Heart left ventricle (tissue), 16 donors: ENCODE measurements around the gene MED31. TPM values are rescaled to one million over a fixed set of nuclear protein-coding genes. Genes with fewer than 3 reads are reported as not detected.

Experiments
- ATAC-seq, 4 donors: fragments of 200-7000 bp; cut with Tn5 transposase; one replicate each; pipeline ENCODE4 v1.9.1; 2020 to 2022; ENCODE audit warnings: moderate library complexity in 4 of 4, mild to moderate bottlenecking in 3 of 4, moderate number of reproducible peaks in 1 of 4
- DNase-seq, 5 donors: peaks; one replicate each; pipeline ENCODE4 v3.0.0-alpha.2; 2020
- H3K27ac ChIP-seq, 12 donors: fragments of 200-600 bp; sonication (generic) in 4 of 12; one replicate each; pipeline versions ENCODE4 v1.5.0 to v1.8.0; 2016 to 2022; ENCODE audit warnings: mild to moderate bottlenecking in 2 of 12
- H3K27me3 ChIP-seq, 9 donors: fragments of 200-600 bp; sonication (generic) in 2 of 9; one replicate each; pipeline versions ENCODE4 v1.5.1 to v1.8.0; 2016 to 2022; ENCODE audit warnings: mild to moderate bottlenecking in 3 of 9
- H3K36me3 ChIP-seq, 9 donors: fragments of 200-600 bp; sonication (generic) in 2 of 9; one replicate each; pipeline versions ENCODE4 v1.5.0 to v1.8.0; 2018 to 2022; ENCODE audit warnings: mild to moderate bottlenecking in 2 of 9
- H3K4me1 ChIP-seq, 12 donors: fragments of 200-600 bp; sonication (generic) in 4 of 12; one replicate each; pipeline versions ENCODE4 v1.5.0 to v1.8.0; 2016 to 2022; ENCODE audit warnings: mild to moderate bottlenecking in 3 of 12
- H3K4me3 ChIP-seq, 12 donors: fragments of 200-600 bp; sonication (generic) in 4 of 12; one replicate each; pipeline versions ENCODE4 v1.5.0 to v1.8.0; 2017 to 2022; ENCODE audit warnings: mild to moderate bottlenecking in 9 of 12, moderate library complexity in 4 of 12
- H3K9me3 ChIP-seq, 12 donors: fragments of 200-600 bp; sonication (generic) in 4 of 12; one replicate each; pipeline versions ENCODE4 v1.5.0 to v1.8.0; 2016 to 2022; ENCODE audit warnings: mild to moderate bottlenecking in 1 of 12
- POLR2A ChIP-seq, 2 donors: fragments of 450-650 bp; IDR thresholded peaks; one replicate each; pipeline ENCODE4 v1.6.1; 2017; ENCODE audit warnings: antibody characterized with exemption in 2 of 2, mild to moderate bottlenecking in 2 of 2, moderate library complexity in 2 of 2
- WGBS, 4 donors: extraction: QIAGEN DNeasy Blood & Tissue Kit in 2 of 4; methylation state at CpG; one replicate each; pipeline versions ENCODE4 v1.1.5 to v1.1.7; 2013 to 2018; 5-methylcytosine and 5-hydroxymethylcytosine counted together
- intact Hi-C, 10 donors: fragments of 100-400 bp; cut with DNase I; formaldehyde crosslinking; loops; one replicate each; pipeline versions ENCODE4 v1.11.1 to v1.14.2; 2022
- polyA plus RNA-seq, 2 donors: library from polyadenylated mRNA; stranded (reverse); fragments of 200-250 nt; gene quantifications; one replicate each; pipeline ENCODE4 v1.2.3, GENCODE V29; 2013
- total RNA-seq, 9 donors: library from RNA; depleted of rRNA in 2 of 9; stranded (reverse); fragments of >200 nt in 2 of 9; fragmentation: NEBNext Ultra II Directional in 3 of 9; extraction: Animal tissue kit (Norgen Biotek cat#: 25700) in 3 of 9; gene quantifications; one replicate each; pipeline versions ENCODE4 v1.1.0 to v1.2.4, GENCODE V29; 2016 to 2023
- TF ChIP-seq, protein P1 (sequence below), 12 donors: fragments of 200-600 bp; sonication (generic) in 4 of 12; IDR thresholded peaks; one replicate each; pipeline versions ENCODE4 v1.5.0 to v1.8.0; 2018 to 2022; ENCODE audit warnings: antibody characterized with exemption in 12 of 12, mild to moderate bottlenecking in 5 of 12
- donor health status: ischemic (EF 13 %, LVEDD 7.1; RV severe dilation, severe dysfunction).
- donor health status: healthy with polysubstance abuse.
- donor health status: DM: no; HTN: yes; CAD: no.
- donor health status: DM: no; HTN: no; CAD: no.
- donor health status: ischemic (EF 25% LVEDD 6.9; RV normal size, moderate dysfunction).
- donor health status: ischemic (EF 25% LVEDD 5.7; RV mildly dilated, moderate dysfunction).
- donor health status: healthy.
- donor health status: DM: yes; HTN: yes; CAD: no.
- donor health status: ischemic (EF 35%, LVEDD 5.7; RV mildly dilated, moderate dysfunction).
- donor health status: nonischemic (EF 11% LVEDD 7.7; RV severe dilation, severe dysfunction).
- donor health status: DM: yes; HTN: yes; CAD: no.
- donor health status: PGD.
- donor health status: ischemic (EF 29% LVEDD 5.4; RV normal size, mild dysfunction).
- donor health status: nonischemic (EF 23%, LVEDD 6.1; RV moderate dilation, normal function).

Gene MED31
- total and polyA plus RNA-seq, 11 donors, result 5.4 to 20.9 (median 13.9) TPM

DNA sequence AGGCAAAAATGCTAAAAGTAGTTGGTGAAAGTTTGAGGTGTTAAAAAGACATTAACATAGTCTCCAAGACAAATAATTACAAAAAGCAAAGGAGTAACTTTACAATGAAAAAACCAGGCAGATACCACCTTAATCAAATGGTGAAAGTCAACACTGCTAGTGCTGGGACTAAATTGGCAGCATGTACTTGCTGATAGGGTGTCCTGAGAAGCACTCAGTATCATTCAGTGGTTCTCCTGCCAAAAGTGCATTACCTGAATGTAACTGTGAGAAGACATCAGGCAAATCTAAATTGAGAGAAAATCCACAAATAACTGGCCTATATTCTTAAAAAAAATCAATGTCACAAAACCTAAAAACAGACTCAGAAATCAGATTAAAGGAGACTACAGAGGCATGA lies 18.9 kb downstream of the MED31 start:
- DNase-seq, result no peak
- H3K27me3 ChIP-seq, result no peaks in the 10 kb centered on the region
- TF ChIP-seq, protein P1, sequence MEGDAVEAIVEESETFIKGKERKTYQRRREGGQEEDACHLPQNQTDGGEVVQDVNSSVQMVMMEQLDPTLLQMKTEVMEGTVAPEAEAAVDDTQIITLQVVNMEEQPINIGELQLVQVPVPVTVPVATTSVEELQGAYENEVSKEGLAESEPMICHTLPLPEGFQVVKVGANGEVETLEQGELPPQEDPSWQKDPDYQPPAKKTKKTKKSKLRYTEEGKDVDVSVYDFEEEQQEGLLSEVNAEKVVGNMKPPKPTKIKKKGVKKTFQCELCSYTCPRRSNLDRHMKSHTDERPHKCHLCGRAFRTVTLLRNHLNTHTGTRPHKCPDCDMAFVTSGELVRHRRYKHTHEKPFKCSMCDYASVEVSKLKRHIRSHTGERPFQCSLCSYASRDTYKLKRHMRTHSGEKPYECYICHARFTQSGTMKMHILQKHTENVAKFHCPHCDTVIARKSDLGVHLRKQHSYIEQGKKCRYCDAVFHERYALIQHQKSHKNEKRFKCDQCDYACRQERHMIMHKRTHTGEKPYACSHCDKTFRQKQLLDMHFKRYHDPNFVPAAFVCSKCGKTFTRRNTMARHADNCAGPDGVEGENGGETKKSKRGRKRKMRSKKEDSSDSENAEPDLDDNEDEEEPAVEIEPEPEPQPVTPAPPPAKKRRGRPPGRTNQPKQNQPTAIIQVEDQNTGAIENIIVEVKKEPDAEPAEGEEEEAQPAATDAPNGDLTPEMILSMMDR (IDR thresholded peaks at IDR 0.05), result no peak
- TF ChIP-seq POLR2A (IDR thresholded peaks at IDR 0.05), result no peak
- H3K36me3 ChIP-seq, result peaks cover 0 to 77% (median 64%) of the 10 kb centered on the region in 9 donors
- ATAC-seq, result peak in 3 of 4 donors; percentile 51 to 74 (median 65)
- intact Hi-C loops, result no loop called here
- H3K9me3 ChIP-seq, result no peaks in the 10 kb centered on the region
- H3K4me3 ChIP-seq, result no peak overlapping the region
- H3K27ac ChIP-seq, result no peak overlapping the region
- H3K4me1 ChIP-seq, result peaks cover 0 to 11% (median 0%) of the 10 kb centered on the region in 12 donors

DNA sequence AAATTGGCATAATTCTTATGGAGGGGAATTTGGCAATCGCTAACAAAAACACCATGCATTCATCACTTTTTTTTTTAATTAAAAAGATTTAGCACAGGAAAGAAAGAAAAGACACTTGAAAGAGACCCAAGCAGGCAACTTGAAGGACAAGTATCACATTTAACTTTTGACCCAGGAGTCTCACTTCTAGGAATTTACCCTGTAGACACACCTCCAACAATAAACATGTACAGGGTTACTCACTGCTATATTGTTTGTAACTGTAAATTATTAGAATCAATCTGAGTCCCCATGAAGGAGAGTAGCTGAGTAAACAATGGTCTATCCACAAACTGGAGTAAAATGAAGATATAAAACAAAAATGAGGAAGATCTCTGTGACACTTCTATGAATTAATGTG lies 21.0 kb downstream of the MED31 start:
- intact Hi-C loops, result no loop called here
- Histone ChIP-seq H3K27me3 (no peaks in the 10 kb centered on the region), H3K36me3 (peaks cover 0 to 98% (median 77%) of the 10 kb centered on the region in 9 donors), H3K27ac (no peak overlapping the region), H3K4me3 (no peak overlapping the region), H3K9me3 (no peaks in the 10 kb centered on the region), H3K4me1 (peaks cover 0 to 11% (median 0%) of the 10 kb centered on the region in 12 donors)
- 96 to 100% (median 98%) methylated on average over 1 of the region's 1 CpG for WGBS, 4 donors
- no peak for TF ChIP-seq POLR2A (IDR thresholded peaks at IDR 0.05)
- TF ChIP-seq, protein P1 (IDR thresholded peaks at IDR 0.05), result no peak
- ATAC-seq, result no peak
- DNase-seq, result no peak

DNA sequence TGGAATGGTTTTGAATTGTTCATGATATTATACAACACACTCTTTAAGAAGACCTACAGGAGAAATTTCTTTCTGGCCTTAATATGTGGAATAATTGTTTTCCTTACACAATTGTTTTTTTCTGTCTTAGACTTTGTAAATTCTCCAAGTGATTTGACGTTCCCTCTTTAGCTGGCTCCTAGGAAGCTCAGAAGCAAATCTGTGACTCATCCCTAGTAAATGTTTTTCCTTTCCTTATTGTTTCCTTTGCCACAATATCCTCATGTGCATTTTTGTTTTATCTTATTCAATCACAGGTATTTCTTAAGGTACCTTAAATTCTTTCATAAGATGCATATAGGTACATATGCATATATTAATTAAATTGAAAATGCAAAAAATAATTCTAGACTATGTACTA lies 24.4 kb downstream of the MED31 start:
- WGBS, 4 donors, result 65 to 78% (median 70%) methylated on average over 1 of the region's 1 CpG
- no peak for TF ChIP-seq POLR2A (IDR thresholded peaks at IDR 0.05)
- TF ChIP-seq, protein P1 (IDR thresholded peaks at IDR 0.05), result no peak
- DNase-seq (no peak), ATAC-seq (no peak)
- peaks cover 0 to 99% (median 71%) of the 10 kb centered on the region in 9 donors for H3K36me3 ChIP-seq
- H3K4me3 ChIP-seq, result no peak overlapping the region
- H3K9me3 ChIP-seq, result no peaks in the 10 kb centered on the region
- no peak overlapping the region for H3K27ac ChIP-seq
- H3K27me3 ChIP-seq, result no peaks in the 10 kb centered on the region
- intact Hi-C loops, result no loop called here
- peaks cover 0 to 3% (median 0%) of the 10 kb centered on the region in 12 donors for H3K4me1 ChIP-seq

DNA sequence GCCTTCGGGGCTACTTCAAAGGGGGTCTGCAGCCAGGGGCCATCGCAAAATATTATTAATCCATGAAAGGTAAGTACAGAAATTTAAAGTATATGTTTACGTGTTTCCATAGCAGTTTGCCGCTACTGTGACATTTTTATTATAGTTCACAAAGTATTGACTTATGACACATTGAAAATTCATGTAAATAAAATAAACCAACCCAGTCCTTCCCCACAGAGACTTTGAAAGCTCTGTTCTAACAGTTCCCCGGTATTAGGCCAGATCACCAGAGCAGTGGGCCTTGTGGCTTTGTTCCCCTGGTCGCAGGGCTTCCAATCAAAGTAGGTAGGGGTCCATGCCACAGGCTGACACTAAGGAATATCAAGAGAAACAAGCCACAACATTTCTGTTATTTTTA lies 24.8 kb downstream of the MED31 start:
- TF ChIP-seq, protein P1 (IDR thresholded peaks at IDR 0.05), result no peak
- TF ChIP-seq POLR2A (IDR thresholded peaks at IDR 0.05), result no peak
- intact Hi-C loops, result no loop called here
- Histone ChIP-seq H3K27me3 (no peaks in the 10 kb centered on the region), H3K4me3 (no peak overlapping the region), H3K27ac (no peak overlapping the region), H3K4me1 (no peaks in the 10 kb centered on the region), H3K36me3 (peaks cover 0 to 99% (median 71%) of the 10 kb centered on the region in 9 donors), H3K9me3 (no peaks in the 10 kb centered on the region)
- ATAC-seq, result no peak
- DNase-seq, result no peak
- 88 to 98% (median 92%) methylated on average over 6 of the region's 6 CpGs for WGBS, 4 donors
